Measurements from ENCODE around the gene DMD.
"Not testable (repeated sequence)": the region's sequence is repeated elsewhere in the genome, so short reads cannot be mapped to it uniquely, and the experiment has no call there.

Gene DMD

GRCh38 chrX:33211356-33212260 lies at the start of gene DMD:
Gene DMD, minus strand, starts transcription at chrX:33211549. Its CDS starts 237 bp downstream, at chrX:33211312.
- DNase-seq (ENCODE audit: low read depth in 2 of 2), result no peak

- no peak for DNase-seq (ENCODE audit: low read depth in 2 of 2)
Measured at GRCh38 chrX:33252306-33252825, 41.0 kb upstream of the DMD start.

- no peak for DNase-seq (ENCODE audit: low read depth in 2 of 2)
Measured at GRCh38 chrX:33218819-33219218, 7.5 kb upstream of the DMD start.

GRCh38 chrX:33210156-33210555 lies 1.2 kb downstream of the DMD start:
- no peak for DNase-seq (ENCODE audit: low read depth in 2 of 2)

- DNase-seq (ENCODE audit: low read depth in 2 of 2), result no peak
Measured at GRCh38 chrX:33207056-33207455, 4.3 kb downstream of the DMD start.

GRCh38 chrX:33205321-33205720 lies 6.0 kb downstream of the DMD start:
- DNase-seq (ENCODE audit: low read depth in 2 of 2), result no peak

GRCh38 chrX:33204889-33205288 lies 6.5 kb downstream of the DMD start:
- no peak for DNase-seq (ENCODE audit: low read depth in 2 of 2)

- no peak for DNase-seq (ENCODE audit: low read depth in 2 of 2)
Measured at GRCh38 chrX:33198561-33199279, 12.6 kb downstream of the DMD start.

- no peak for DNase-seq (ENCODE audit: low read depth in 2 of 2)
Measured at GRCh38 chrX:33195698-33196097, 15.7 kb downstream of the DMD start.

- no peak for DNase-seq (ENCODE audit: low read depth in 2 of 2)
Measured at GRCh38 chrX:33194876-33195433, 16.4 kb downstream of the DMD start.

- no peak for DNase-seq (ENCODE audit: low read depth in 2 of 2)
Measured at GRCh38 chrX:33194289-33194688, 17.1 kb downstream of the DMD start.

- no peak for DNase-seq (ENCODE audit: low read depth in 2 of 2)
Measured at GRCh38 chrX:33190016-33190415, 21.3 kb downstream of the DMD start.

GRCh38 chrX:33188881-33189280 lies 22.5 kb downstream of the DMD start:
- no peak for DNase-seq (ENCODE audit: low read depth in 2 of 2)

GRCh38 chrX:33188286-33188685 lies 23.1 kb downstream of the DMD start:
- no peak for DNase-seq (ENCODE audit: low read depth in 2 of 2)

GRCh38 chrX:33184803-33185202 lies 26.5 kb downstream of the DMD start:
- not testable (repeated sequence) for DNase-seq (ENCODE audit: low read depth in 2 of 2)

- DNase-seq (ENCODE audit: low read depth in 2 of 2), result no peak
Measured at GRCh38 chrX:33183361-33183760, 28.0 kb downstream of the DMD start.

GRCh38 chrX:33178690-33179089 lies 32.7 kb downstream of the DMD start:
- DNase-seq (ENCODE audit: low read depth in 2 of 2), result no peak

- DNase-seq (ENCODE audit: low read depth in 2 of 2), result no peak
Measured at GRCh38 chrX:33178218-33178617, 33.1 kb downstream of the DMD start.

- no peak for DNase-seq (ENCODE audit: low read depth in 2 of 2)
Measured at GRCh38 chrX:33175201-33175600, 36.1 kb downstream of the DMD start.

- no peak for DNase-seq (ENCODE audit: low read depth in 2 of 2)
Measured at GRCh38 chrX:33171041-33171440, 40.3 kb downstream of the DMD start.

GRCh38 chrX:33161829-33162228 lies 49.5 kb downstream of the DMD start:
- no peak for DNase-seq (ENCODE audit: low read depth in 2 of 2)

GRCh38 chrX:33160273-33160672 lies 51.1 kb downstream of the DMD start:
- no peak for DNase-seq (ENCODE audit: low read depth in 2 of 2)

Data from stimulated activated CD4-positive, alpha-beta T cell treated with anti-CD3 and anti-CD28 coated beads, Interleukin-1b, Interleukin-23, amount 100 ng/mL, for 1 hour (primary cell).